NCI-H1417 (cell line): ENCODE results near the gene HABP2.

Experiments
- DNase-seq, 3 experiments: peaks; one replicate each; lab custom pipeline; 2025; lab: John Stamatoyannopoulos, UW

Gene HABP2

GRCh38 chr10:113604572-113604971, 51.7 kb downstream of the HABP2 start:
- DNase-seq: no peak

DNA sequence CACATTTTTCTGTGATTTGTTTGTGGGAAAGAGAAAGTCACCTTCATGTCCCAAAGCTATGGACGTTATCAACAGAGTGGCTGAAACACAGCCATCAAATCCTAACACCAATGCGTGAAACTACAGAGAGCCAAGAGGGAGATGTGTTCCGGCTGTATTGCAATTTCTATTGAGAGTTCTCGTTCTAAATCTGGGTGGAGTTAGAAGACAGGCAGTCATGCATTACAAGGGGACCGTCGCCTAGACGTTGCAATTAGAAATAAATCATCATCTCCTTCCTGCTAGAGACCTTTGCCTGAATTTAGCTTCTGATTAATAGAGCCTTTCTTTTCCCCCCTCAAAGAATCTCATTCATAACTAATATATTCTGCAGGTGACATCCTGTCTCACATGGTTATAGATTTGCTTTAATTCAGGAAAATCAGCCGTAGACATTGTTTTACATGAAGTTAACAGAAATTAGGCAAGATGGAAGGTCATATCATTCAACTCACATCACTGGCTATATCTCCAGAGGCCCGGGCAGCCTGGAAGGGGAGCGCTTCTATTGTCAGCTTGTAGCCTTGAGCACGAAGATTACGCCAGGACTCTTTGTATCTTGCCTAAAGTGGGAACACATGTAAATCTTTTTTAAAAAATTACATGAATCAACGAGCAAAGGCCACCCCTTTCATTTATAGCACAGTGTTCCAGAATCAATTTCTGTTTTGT, 52.6 kb downstream of the HABP2 start:
- no peak for DNase-seq

DNA sequence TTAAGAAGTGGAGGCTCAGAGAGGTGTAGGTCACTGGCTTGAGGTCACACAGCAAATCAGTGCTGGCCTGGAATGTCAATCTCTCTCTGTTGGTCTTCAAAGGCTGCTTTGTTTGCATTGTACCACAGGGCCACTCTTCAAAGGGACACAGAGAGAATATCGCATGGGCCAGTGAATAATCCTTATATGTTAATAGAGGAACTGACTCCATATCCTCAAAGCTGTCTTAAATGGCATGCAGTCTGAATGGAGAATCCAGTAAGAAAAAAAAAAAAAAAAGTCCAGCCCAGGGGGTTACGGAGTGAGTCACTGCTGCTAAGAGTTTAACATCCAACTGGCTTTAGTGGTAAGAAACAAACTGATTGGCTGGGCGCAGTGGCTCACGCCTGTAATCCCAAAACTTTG, 56.9 kb downstream of the HABP2 start:
- no peak for DNase-seq

- DNase-seq: peak in 1 of 3 experiments; percentile 0
These were observed 58.1 kb downstream of the HABP2 start for GRCh38 chr10:113610631-113611601.

DNA sequence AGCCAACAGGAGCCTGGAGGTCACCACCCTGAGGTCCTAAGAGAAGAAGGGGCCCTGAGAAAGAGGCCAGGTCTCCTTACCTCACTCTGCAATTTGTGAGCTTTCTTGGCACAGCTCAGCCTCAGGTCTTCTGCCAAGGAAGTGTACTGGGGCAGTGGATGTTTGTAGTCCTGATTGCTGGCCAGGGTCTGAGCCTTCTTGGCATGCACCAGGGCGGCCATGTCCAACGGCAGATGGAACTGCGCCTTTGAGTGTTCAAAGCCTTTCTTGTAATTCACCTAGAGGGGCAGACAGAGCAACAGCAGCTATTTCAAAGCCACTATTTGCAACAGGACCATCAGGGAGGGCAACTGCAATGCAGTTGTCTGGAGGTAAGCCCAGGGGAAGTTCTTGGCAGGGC, 59.3 kb downstream of the HABP2 start:
- DNase-seq: no peak

- no peak for DNase-seq
These were observed 60.6 kb downstream of the HABP2 start for GRCh38 chr10:113613427-113613826.

DNA sequence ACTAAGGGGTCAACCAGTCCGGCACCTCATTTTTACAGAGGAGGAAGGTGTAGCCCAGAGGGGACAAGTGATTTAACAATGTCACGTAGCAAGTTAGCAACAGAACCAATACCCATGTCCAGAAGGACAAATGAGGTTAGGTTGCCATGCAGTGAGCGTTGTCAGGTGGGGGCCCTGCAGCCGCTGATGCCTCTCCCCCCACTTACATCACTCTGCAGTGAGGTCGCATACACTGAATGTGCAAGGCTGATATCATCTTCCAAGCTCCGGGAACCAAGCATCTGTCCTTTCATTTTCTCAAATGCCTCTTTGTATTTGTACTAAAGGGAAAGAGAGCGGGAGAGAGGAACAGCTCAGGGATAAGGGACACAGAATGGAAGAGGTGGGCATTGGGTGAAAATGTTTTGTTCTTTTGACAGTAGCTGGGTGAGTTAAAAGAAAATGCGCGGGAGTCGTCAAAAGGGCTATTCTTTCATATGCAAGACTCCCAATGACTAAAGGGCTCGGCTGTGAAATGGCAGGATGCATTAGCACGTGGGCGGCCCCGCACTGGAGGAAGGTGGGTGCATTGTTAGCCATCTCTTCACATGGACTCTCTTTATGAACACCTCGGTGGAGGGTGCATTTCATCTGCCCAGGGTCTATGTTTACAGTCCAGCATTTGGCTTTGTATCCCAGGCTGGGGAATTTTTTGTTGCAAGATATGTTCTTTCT, 61.3 kb downstream of the HABP2 start:
- no peak for DNase-seq

- peak in 2 of 3 experiments; percentile 9 to 26 for DNase-seq
These were observed 63.6 kb downstream of the HABP2 start for GRCh38 chr10:113616244-113617074.

DNA sequence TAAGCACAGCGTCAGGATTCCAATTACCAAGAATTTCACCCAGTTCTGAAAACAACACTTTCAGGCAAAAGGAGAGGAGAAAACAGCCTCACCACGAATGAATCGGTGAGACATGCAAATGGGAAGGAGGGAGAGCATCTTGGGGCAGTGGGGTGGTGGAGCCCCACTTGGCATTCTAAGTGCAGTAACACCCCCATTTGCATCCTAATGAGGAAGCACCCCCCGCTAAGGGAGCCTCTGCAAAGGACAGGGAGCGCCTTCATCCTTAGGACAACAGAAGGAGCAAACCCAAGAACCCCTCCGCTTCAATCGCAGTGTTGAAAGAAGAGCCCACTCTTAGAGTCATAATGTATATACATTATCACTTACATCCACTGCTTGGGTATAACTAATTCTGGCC, 64.2 kb downstream of the HABP2 start:
- no peak for DNase-seq

GRCh38 chr10:113618338-113618737, 65.5 kb downstream of the HABP2 start:
- DNase-seq: no peak

DNA sequence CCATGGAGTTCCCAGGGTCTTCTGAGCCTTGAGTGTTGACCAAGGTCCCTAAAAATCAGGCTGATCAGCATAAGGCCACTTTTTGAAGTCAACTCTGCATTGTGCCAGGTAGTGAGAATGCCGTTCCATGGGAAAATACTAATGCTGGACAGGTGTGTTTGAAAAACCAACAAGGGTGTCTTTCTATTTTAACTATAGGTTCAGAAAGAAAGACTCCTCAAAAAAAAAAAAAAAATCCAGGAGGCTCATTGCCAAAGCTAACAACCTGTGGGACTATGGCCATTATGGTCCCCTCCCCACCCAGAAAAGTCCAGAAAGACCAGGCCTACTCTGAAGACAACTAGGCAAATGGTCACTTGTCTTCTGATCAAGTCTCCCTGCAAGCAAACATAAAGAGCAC, 66.5 kb downstream of the HABP2 start:
- no peak for DNase-seq

GRCh38 chr10:113620511-113620910, 67.7 kb downstream of the HABP2 start:
- peak; percentile 22 to 81 (median 27) for DNase-seq

- no peak for DNase-seq
These were observed 68.1 kb downstream of the HABP2 start for GRCh38 chr10:113620936-113621335.

GRCh38 chr10:113621799-113622198, 68.9 kb downstream of the HABP2 start:
- no peak for DNase-seq

- DNase-seq: no peak
These were observed 70.0 kb downstream of the HABP2 start for GRCh38 chr10:113622831-113623230.

GRCh38 chr10:113625461-113626186, 72.8 kb downstream of the HABP2 start:
- no peak for DNase-seq

DNA sequence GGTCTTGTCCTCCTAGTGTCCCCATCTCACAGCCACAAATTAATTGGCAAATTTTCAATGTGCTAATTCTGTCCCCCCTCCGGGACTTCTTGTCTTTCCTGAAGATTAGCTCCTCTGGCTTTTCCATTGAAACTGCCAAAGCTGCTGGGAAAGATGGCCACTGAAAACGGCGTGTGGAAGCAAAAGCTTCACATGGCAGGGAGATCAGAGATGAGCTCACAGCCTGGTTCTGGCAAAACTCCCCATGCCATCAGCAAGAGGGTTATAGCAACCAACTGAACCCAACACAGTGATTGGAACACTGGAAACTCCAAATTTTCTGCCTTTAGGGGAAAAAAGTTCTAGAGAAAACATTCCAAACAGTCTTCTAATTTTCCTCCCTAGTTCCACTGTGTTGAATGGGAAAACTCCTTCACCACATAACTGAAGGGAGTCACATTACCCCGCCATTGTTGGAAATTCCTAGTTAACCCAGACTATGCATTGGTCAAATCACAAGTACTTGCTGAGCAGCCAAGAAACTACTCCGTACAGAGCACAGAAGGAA, 74.0 kb downstream of the HABP2 start:
- no peak for DNase-seq

- DNase-seq: no peak
These were observed 75.0 kb downstream of the HABP2 start for GRCh38 chr10:113627836-113628235.

GRCh38 chr10:113628607-113629153, 75.8 kb downstream of the HABP2 start:
- DNase-seq: no peak

GRCh38 chr10:113630929-113631533, 78.2 kb downstream of the HABP2 start:
- DNase-seq: no peak
